ENCODE data around the gene FLNC.

DNA sequence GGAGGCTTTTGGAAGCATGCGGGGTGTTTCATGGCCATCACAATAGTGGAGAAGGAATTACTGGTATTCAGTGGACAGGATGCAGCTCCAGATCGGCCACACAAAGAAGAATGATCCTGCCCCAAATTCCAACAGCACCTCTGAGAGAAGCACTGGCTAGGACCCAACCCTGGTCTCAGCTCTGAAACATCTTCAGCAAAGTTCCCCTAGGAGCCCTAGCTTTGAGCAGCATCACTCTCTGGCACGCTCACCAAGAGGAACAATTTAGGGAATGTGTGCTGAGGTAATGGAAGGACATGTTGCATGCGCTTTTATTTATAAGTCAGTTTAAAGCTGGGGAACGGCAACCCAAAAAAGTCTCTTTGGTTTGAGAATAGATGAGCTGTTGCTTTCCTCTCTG, 49.1 kb upstream of the FLNC start:
- TF ChIP-seq SP1 (IDR thresholded peaks at IDR 0.05) (no peak), FOXM1 (IDR thresholded peaks at IDR 0.05; ENCODE audit: borderline replicate concordance) (no peak), ELF4 (IDR thresholded peaks at IDR 0.05) (no peak), BHLHE40 (IDR thresholded peaks at IDR 0.05; ENCODE audit: borderline replicate concordance) (no peak), SUZ12 (IDR thresholded peaks at IDR 0.05) (no peak), ZNF384 (IDR thresholded peaks at IDR 0.05) (no peak), FOXA1 (IDR thresholded peaks at IDR 0.05) (no peak), L3MBTL2 (conservative IDR thresholded peaks at IDR 0.05) (no peak), CTBP1 (IDR thresholded peaks at IDR 0.05; ENCODE audit: borderline replicate concordance) (no peak), HDGF (IDR thresholded peaks at IDR 0.05; ENCODE audit: borderline replicate concordance) (no peak), TARDBP (IDR thresholded peaks at IDR 0.05) (no peak)
- TF ChIP-seq, protein P1, sequence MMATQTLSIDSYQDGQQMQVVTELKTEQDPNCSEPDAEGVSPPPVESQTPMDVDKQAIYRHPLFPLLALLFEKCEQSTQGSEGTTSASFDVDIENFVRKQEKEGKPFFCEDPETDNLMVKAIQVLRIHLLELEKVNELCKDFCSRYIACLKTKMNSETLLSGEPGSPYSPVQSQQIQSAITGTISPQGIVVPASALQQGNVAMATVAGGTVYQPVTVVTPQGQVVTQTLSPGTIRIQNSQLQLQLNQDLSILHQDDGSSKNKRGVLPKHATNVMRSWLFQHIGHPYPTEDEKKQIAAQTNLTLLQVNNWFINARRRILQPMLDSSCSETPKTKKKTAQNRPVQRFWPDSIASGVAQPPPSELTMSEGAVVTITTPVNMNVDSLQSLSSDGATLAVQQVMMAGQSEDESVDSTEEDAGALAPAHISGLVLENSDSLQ (IDR thresholded peaks at IDR 0.05) = no peak
